GM21825 (cell line): ENCODE measurements around the gene C1orf216.
"Not testable (repeated sequence)": the region's sequence is repeated elsewhere in the genome, so short reads cannot be mapped to it uniquely, and the experiment has no call there.

Experiments
- ATAC-seq: cut with Tn5 transposase; IDR thresholded peaks from one replicate; pipeline ENCODE4 v1.9.1; 2021; ENCODE audit warnings: mild to moderate bottlenecking, moderate library complexity; ENCODE audit not compliant: unreplicated experiment

The C1orf216 gene, protein sequence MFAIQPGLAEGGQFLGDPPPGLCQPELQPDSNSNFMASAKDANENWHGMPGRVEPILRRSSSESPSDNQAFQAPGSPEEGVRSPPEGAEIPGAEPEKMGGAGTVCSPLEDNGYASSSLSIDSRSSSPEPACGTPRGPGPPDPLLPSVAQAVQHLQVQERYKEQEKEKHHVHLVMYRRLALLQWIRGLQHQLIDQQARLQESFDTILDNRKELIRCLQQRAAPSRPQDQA

DNA sequence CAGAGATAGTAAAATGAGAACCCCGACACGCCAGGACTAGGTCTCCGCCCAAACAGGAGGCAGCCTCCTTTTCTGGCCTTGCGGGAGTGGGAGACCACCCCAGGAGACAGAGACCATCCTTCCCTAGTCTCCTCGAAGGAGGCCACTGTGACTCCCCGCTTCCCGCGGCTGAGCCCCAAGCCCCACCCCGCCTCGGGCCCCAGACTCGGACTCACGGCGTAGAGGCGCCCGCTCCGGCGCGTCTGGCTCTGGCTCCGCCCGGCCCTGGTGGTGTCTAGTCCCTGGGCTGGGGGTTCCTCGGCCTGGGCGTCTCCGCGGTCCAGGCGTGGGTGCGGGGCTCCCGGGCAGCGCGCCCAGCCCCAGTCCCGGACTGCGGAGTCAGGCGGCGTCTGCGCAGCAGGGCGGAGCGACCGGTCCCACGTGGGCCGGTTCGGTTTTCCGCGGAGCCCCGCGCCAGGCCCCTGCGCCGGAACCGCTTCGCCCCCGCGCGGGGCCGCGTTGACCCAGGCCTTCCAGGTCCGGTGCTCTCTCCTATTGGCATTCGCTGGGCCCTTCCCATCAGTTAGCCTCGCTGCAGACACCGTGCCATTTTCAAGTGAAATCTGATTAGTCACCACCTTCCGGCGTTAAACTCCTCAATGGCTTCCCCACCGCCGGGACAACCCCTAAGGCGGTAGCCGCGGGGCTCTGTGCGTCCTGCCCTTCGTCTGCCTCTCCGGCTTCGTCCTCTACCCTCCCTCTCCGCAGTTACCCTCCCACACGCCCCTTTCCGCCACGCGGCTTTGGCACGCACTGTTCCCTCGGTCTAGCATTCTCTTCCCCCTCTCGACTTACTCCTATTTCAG is at the start of gene C1orf216:
C1orf216 (minus strand) TSS at position 393 of the 845 bp plus-strand sequence. CDS start 2,563 bp downstream, outside the sequence.
- ATAC-seq: peak; percentile 60

DNA sequence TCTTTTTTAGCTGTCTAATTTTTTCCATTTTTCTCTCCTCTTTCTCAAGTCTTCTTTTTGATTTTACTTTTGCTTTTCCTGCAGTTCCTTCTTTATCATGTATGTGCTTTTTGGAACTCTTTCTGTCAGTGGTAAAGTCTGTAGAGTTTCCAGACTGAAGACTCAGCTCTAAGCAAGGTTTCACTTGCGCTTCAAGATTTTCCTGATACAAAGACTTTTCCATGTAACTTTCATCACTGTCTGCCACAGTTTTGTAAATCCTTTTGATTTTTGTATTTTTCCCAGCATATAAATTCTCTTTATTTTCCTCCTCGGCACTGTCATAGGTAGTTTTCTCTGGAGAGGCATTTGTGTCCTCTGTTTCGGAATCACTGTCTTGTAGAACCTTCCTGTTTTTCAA is 45.6 kb upstream of the C1orf216 start:
- ATAC-seq: no peak

DNA sequence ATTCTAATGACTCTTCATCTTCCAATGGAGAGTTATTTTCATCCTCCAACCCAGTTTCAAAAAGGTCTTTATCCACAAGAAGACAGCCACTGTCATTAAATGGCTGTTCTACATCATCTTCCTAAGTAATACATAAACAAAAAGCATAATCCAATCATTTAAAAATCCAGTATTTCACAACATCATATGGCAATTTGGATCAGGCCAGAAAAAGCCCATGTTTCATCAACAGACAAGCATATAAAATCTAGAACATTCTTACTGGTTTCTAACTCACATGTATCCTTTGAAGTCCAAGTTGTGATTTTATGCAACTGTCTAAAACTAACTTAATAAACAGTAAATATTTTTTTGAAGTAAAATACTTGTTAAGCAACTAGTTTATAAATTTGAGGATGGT is 44.5 kb upstream of the C1orf216 start:
- ATAC-seq: no peak

DNA sequence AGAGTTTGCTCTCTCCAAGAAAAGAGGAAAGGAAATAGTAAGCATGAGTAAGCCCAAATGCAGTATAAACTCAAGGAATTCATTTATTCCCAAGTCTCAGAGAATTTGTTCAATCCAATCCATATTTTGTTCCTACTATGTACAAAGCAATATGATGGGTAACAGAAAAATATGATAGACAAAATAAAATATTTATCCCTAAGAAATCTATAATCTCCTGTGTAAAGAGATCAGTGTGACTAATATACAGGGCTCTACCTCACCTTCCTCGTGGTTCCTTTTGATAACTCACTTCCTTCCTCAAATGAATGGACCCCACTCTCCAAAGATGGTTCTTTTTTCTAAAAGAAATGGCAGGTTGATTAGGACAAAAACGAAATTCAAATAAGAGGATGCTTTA is 43.5 kb upstream of the C1orf216 start:
- ATAC-seq: no peak

DNA sequence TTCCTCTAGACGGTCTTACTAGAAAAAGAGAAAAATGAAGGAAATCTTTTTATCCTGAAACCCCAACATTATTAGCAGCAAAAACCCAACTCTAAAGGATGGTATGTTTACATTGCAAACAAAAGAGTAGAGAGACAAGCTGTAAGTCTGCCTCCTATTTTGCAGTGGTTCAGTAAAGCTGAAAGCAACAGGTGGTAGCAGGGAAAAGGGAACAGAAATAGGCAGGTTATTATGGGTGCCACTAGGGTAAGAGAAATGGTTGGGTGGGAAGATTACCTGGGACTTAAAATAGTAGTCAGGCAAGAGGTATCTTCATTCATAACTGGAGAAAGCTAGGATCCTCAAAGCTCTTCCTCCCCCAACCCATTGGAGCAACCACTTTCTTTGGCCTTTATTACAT is 37.4 kb upstream of the C1orf216 start:
- no peak for ATAC-seq

DNA sequence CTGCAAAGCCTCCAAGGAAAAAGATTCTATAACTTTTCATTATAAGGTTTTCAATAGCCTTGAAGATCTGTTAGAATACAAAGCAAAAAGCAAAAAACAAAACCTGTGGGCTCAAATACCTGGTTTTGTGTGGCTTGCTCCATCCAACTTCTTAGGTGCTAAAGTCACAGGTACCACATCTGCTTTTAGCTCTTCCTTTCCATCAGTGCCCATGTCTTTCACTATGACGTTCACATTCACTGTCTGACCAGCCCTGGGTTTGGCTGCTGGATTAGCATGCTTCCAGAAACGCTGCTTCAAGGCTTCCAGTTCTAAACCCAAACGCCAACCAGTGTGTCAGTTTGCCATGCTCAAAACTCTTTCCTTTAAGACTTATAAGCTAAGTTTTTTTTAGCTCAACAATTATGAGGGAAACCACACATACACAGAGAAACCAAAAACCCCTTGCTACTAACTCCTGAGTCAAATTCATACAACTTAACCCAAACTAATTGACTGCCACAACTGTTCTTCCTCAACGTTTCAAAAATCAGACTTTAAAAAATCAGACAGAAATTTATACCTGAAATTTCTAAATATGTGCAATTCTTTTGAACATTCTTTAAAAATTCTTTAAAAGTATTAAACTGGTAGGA is 35.1 kb upstream of the C1orf216 start:
- ATAC-seq: no peak

DNA sequence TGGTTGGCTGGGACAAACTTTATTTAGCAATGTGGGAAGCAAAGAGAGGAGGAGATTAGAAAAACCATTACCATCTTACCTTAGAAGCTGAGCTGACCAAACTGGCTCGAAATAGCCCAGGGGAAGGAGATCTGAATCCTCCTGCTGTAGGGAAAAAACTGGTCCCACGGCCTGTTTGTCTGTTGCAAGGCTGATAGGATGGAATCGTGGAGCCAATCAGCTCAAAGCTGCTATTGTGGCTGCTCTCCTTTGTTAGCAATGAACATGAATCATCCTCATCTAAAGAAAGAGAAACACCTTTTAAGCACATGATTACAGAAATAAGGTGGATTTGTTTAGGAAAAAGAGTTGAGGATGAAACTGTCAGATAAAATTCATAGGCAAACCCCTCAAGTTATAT is 29.6 kb upstream of the C1orf216 start:
- ATAC-seq: no peak

DNA sequence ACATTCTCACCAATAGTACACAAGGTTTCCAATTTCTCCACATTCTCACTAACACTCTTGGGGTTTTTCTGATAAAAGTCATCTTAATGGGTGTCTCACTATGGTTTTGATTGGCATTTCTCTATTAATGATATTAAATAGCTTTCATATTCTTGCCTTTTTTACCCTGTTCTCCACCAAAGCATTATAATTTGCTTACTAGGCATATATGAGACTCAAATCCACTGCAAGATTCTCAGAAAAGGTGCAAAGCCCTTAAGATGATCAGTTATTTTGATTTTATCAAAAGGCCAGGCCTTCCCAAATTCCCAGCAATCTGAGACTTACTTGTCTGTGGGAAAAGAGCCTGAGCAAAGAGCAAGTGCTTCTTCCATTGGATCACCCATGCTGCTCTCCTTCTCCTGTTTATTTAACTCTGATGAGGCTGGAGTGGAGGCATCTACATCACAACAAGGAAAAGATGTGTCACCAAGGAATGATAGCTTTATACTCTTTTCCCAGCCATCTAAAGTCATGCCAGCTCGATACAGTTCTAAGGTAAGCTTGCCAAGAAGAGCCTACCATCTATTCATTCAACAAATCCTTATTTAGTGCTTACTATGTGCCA is 26.5 kb upstream of the C1orf216 start:
- ATAC-seq: no peak

DNA sequence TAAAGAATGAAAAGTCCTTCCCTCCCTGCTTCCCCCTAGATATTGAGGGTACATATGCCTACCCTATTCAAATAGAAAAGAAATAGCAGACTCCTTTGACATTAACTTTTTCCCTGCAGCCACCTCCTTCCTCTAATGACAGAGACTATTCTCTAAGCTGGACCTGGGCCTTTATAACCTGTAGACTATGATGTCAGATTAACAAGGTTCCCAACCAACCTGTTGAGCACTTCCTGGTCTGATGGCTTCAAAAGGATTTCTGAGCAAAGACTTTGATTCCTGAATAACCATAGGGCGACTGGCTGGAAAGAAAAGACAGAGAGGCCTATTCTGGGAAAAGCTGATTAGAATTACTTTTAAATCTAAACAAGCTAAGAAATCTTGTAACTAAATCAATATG is 18.4 kb upstream of the C1orf216 start:
- ATAC-seq: no peak

DNA sequence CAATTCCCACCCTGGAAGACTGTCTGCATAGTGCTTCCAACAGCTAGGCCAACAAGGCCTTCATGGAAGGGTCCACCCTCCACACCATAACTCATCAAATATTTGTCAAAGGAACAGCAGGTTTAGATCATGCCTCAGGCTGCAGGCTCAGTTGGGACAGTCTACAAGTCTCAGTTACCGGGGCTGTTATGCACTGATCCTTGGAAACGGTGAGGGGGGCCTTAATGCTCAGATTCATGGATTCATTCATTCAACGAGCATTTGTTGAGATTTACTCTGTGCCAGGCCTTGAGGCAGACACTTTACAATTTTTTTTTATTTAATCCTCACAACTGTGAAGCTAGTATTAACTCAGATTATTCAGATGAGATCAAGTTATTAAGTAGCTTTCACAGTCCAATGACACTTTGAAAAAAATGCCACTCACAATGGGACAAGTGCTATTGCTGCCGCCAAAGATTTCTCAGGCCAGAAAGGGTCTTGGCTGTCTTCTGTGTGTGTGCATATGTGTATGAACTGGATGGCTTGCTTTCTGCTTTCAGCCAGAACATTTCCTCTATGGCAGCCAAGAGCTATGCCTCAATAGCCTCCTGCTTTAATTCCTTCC is 8.9 kb upstream of the C1orf216 start:
- ATAC-seq: no peak

DNA sequence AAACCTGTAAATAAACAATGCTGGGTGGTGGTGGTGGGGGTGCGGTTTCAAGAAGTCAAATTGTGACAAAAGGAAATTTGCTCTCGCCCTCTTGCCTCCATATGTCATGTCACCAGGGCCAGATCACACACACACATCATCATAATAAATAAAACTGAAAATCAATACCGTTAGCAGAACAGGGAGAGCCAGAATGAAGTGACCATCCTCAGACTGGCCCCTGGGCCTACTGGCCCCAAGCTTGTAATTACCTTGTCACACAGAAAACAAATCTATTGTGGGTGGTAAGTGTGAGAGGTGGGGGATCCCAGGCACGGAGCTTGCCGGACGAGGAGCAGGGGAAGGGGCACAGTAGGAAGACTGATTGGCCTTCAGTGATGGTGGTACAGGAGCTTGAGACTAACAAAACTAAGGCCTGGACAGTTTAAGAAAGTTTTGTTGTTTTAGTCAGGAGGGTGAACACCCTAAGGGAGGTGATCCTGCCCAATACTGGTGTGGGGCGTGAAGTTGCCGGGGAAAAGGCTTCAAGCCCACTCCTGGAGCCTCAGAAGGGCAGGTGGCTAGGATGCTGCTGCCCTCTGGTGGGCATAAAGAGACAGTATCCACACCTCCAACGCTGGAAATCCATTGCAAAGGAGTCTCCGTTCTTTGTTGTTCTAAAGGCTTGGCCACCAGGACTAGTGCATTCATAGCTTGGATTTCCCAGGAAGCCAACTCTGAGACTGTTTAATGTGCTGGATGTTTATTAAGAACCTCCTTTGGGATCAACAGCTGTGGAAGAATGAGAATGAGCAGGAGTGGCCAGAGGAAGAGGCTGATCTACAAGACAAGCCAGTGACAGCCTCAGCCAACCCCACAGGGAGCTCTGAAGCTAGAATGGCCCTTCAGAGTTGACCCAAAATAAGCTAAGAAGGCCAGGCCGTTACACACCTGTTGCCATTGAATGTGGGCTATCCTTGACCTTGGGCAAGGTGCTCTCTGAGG is 8.1 kb upstream of the C1orf216 start:
- peak; percentile 65 for ATAC-seq

DNA sequence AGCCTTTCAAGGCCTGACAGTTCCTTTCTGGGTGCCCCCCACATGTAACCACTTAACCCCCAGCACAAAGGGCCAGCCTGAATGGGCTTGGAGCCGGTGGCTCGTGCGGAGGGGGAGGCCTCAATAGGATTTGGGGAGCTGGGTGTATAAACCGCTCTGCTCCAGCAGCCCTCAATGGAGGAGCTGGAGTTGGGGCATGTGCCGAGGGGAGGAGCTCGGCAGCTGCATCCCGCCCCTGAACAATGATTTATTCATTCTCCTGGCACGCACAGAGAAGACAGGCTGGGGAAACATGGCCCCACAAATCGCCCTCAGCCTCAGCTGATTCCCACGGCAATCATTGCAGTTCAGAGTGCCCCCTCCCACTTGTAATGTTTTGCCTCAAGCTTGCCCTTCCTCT is 6.9 kb upstream of the C1orf216 start:
- ATAC-seq: no peak

DNA sequence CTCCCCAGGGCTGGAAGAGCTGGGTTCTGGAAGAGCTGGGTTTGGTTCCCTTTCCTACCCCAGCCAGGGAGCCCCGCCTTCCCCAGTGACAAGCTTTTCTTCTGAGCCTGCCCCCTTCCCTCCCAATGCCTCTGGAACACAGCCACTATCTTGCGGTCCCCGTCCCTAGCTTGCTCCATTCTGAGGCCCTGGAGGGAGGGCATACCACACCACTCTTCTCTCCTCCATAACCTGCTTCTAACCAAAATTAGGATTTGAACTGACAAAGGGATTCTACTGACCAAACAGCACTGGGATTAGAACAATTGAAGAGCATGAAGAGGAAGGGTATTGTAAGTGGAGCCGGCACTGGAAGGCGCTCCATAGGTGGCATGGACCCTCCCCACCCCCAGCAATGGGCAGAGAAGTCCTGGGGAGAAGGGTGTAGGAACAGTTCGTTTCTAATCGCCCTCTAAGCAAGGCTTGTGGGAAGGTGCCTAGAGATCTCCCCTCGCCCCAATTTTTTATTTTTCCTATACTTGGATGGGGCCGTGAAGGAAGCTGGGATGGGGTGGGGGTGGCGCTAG is 690 bp downstream of the C1orf216 start:
- no peak for ATAC-seq

DNA sequence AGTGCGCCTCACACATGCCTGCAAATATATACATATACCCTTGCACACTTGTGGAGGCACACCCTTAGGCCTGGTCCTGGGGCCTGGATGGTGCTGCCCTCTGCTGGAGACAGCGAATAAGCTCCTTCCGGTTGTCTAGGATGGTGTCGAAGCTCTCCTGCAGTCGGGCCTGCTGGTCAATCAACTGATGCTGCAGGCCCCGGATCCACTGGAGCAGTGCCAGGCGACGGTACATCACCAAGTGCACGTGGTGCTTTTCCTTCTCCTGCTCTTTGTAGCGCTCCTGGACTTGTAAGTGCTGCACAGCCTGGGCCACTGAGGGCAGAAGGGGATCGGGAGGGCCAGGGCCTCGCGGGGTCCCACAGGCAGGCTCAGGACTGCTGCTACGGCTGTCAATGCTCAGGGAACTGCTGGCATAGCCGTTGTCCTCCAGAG is 3.1 kb downstream of the C1orf216 start:
- no peak for ATAC-seq

DNA sequence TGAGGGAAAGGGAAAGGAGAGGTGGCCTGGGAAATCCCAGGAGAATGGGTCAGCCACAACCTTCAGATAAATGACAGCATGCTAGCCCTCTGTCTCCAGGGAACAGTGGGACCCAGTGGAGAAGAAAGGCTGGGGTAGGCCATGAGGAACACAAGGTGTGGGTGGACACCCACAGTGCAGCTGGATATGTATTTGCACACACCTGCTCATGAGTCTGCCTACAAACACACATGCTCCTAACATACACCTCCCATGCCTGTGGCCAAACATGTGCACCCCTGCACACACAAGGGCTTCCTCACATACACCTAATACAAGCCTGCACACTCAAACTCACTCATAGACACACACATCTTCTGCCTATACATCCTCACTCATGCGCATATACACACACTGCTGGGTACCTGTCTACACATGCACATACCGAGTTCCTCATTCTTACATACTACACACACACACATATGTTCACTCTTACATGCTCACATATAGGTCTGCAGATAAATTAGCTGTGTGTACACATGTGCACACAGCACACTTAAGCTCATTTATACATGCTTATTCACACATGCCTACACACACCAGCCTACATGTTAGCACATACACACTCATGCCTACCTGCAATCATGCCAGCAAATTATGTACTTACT is 3.6 kb downstream of the C1orf216 start:
- ATAC-seq: no peak

DNA sequence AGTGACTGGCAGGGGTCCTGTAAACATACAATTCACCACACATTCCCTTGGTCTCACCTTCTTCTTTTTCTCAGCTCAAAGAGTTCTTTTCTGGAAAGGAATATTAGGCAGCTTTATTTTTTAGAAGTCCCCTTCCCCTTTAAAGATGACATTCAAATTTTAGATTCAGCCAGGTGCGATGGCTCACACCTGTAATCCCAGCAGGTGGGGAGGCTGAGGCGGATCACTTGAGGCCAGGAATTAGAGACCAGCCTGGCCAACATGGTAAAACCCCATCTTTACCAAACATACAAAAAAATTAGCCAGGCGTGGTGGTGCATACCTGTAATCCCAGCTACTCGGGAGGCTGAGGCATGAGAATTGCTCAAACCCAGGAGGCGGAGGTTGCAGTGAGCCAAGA is 7.6 kb downstream of the C1orf216 start:
- not testable (repeated sequence) for ATAC-seq

DNA sequence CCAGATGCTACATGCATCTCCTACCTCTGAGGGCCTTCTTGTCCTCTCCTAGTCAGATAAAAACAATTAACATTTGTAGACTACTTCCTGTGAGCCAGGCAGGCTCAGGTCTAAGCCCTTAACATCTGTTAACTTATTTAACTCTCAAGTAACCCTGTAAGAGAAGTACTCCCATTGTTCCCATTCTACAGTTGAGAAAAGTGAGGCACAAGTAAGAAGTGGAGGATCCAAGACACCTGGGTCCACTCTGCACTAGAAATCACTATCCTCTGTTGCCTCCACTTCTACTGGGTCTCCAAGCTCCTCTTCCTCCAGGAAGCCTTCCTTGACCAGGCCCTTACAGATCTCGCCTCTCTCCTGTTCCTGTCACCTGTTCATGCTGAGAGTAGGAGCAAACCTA is 9.7 kb downstream of the C1orf216 start:
- no peak for ATAC-seq

DNA sequence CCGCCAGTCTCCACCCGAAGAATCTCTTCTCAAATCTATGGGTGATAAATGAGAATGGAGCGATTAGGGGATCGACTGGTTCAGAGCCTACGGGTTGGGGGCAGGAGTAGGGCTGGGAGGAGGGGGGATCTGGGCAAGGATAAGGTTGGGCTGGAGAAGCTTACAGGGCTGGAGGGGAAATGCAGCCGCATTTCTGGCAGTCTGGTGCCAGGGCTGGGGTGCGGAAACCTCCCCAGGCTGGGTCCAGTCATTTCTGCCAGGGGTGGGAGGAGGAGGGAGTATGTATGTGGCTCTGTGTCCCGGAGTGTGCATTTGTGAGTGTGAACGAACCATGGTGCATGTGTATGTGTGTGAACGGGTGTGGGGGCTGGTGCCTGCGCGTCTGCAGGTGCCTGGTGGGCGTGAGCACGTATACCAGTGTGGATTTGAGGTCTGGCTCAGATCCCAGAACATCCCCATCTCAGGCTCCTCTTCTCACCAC is 10.2 kb downstream of the C1orf216 start:
- no peak for ATAC-seq
